Activated B cell treated with CpG ODN at 0.5 μM for 24 hours (primary cell): ENCODE measurements around the gene ITGA11. TPM values are rescaled to one million over a fixed set of nuclear protein-coding genes. Genes with fewer than 3 reads are reported as not detected.

Source experiments
- ATAC-seq: fragments of 200-7000 bp; cut with Tn5 transposase; one replicate; pipeline ENCODE4 v1.10.0; 2021; ENCODE audit warnings: low read depth, mild to moderate bottlenecking, moderate library complexity
- CTCF ChIA-PET: fragments of 350-600 bp; sonication (Branson Sonifier 250); formaldehyde crosslinking; loops from one replicate; lab custom pipeline; 2021; ENCODE audit warnings: antibody characterized with exemption; lab: Charles Lee
- POLR2A ChIA-PET: fragments of 350-600 bp; sonication (Branson Sonifier 250); formaldehyde crosslinking; loops from one replicate; lab custom pipeline; 2021; ENCODE audit warnings: antibody characterized with exemption; lab: Charles Lee
- DNase-seq: peaks from one replicate; pipeline ENCODE4 v3.0.0; 2022
- H3K27ac Mint-ChIP-seq: one replicate; pipeline ENCODE4 v1.8.0; 2020; ENCODE audit warnings: mixed read lengths
- H3K27me3 Mint-ChIP-seq: one replicate; pipeline ENCODE4 v1.8.0; 2021; ENCODE audit warnings: mixed read lengths
- H3K36me3 Mint-ChIP-seq: one replicate; pipeline ENCODE4 v1.8.0; 2021; ENCODE audit warnings: low read depth, mixed read lengths
- H3K4me1 Mint-ChIP-seq: one replicate; pipeline ENCODE4 v1.8.0; 2021; ENCODE audit warnings: mixed read lengths
- H3K4me3 Mint-ChIP-seq: one replicate; pipeline ENCODE4 v1.8.0; 2020; ENCODE audit warnings: mild to moderate bottlenecking, mixed read lengths
- H3K9me3 Mint-ChIP-seq: one replicate; pipeline ENCODE4 v1.8.0; 2020; ENCODE audit warnings: mixed read lengths
- CTCF ChIP-seq: fragments of 200-600 bp; IDR thresholded peaks from one replicate; pipeline ENCODE4 v1.8.0; 2022; ENCODE audit warnings: antibody characterized with exemption, mild to moderate bottlenecking
- intact Hi-C: fragments of 100-400 bp; cut with micrococcal nuclease; formaldehyde crosslinking; loops from one replicate; pipeline ENCODE4 v1.15.1; 2024
- total RNA-seq: library from RNA; stranded (reverse); gene quantifications from 2 replicates; pipeline ENCODE4 v1.2.3, GENCODE V29; 2022

ITGA11 gene
- total RNA-seq, 1 donor from 2014 or later = not detected

GRCh38 chr15:68315035-68315434, 116.9 kb downstream of the ITGA11 start:
- ATAC-seq (no peak), DNase-seq (no peak)
- Mint-ChIP-seq H3K4me3 (no peak overlapping the region), H3K4me1 (no peaks in the 10 kb centered on the region), H3K9me3 (no peaks in the 10 kb centered on the region), H3K36me3 (no peaks in the 10 kb centered on the region), H3K27ac (no peak overlapping the region), H3K27me3 (peaks cover 9% of the 10 kb centered on the region)
- no peak for TF ChIP-seq CTCF
- ChIA-PET CTCF (no interaction called here), POLR2A (no interaction called here)
- intact Hi-C loops = no loop called here

GRCh38 chr15:68314563-68314962, 117.4 kb downstream of the ITGA11 start:
- ChIA-PET CTCF (no interaction called here), POLR2A (no interaction called here)
- TF ChIP-seq CTCF = no peak
- DNase-seq (peak; percentile 3), ATAC-seq (no peak)
- Mint-ChIP-seq H3K4me1 (no peaks in the 10 kb centered on the region), H3K9me3 (no peaks in the 10 kb centered on the region), H3K4me3 (no peak overlapping the region), H3K36me3 (no peaks in the 10 kb centered on the region), H3K27me3 (peaks cover 9% of the 10 kb centered on the region), H3K27ac (no peak overlapping the region)
- intact Hi-C loops = no loop called here

- CTCF ChIA-PET = no interaction called here
These were observed 118.2 kb downstream of the ITGA11 start for GRCh38 chr15:68313501-68314410.

GRCh38 chr15:68312701-68313204, 119.2 kb downstream of the ITGA11 start:
- intact Hi-C loops = no loop called here
- Mint-ChIP-seq H3K36me3 (no peaks in the 10 kb centered on the region), H3K9me3 (no peaks in the 10 kb centered on the region), H3K27ac (no peak overlapping the region), H3K4me3 (no peak overlapping the region), H3K27me3 (peaks cover 9% of the 10 kb centered on the region), H3K4me1 (no peaks in the 10 kb centered on the region)
- ChIA-PET POLR2A (interaction anchor here (0.7 kb wide), 1 partner anchor 192 kb away, joined by 4 read pairs; no protein-coding TSS in a partner anchor), CTCF (no interaction called here)
- TF ChIP-seq CTCF = no peak
- DNase-seq (peak; percentile 5), ATAC-seq (no peak)

More at GRCh38 chr15:68313501-68314410, 118.2 kb downstream of the ITGA11 start:
- peak; percentile 9 for DNase-seq
- Mint-ChIP-seq H3K27ac (no peak overlapping the region), H3K36me3 (no peaks in the 10 kb centered on the region), H3K9me3 (no peaks in the 10 kb centered on the region), H3K27me3 (peaks cover 9% of the 10 kb centered on the region), H3K4me3 (no peak overlapping the region), H3K4me1 (no peaks in the 10 kb centered on the region)
- intact Hi-C loops = no loop called here
- ATAC-seq = no peak
- TF ChIP-seq CTCF = no peak
- POLR2A ChIA-PET = no interaction called here

- no peak overlapping the region for H3K27ac Mint-ChIP-seq
- CTCF ChIA-PET = no interaction called here
- no peaks in the 10 kb centered on the region for H3K9me3 Mint-ChIP-seq
- ATAC-seq (no peak), DNase-seq (peak; percentile 2)
- H3K27me3 Mint-ChIP-seq = peaks cover 9% of the 10 kb centered on the region
- no peak overlapping the region for H3K4me3 Mint-ChIP-seq
- TF ChIP-seq CTCF = no peak
- H3K4me1 Mint-ChIP-seq = no peaks in the 10 kb centered on the region
- intact Hi-C loops = no loop called here
- H3K36me3 Mint-ChIP-seq = no peaks in the 10 kb centered on the region
- POLR2A ChIA-PET = no interaction called here
These were observed 120.0 kb downstream of the ITGA11 start for GRCh38 chr15:68311859-68312557.
